Skeletal muscle tissue (tissue), 4 donors: ENCODE results near the gene MRGPRG. TPM values are rescaled to one million over a fixed set of nuclear protein-coding genes. Genes with fewer than 3 reads are reported as not detected.

Source experiments
- H3K27ac ChIP-seq: one replicate; pipeline ENCODE4 v1.7.0; 2013; ENCODE audit warnings: mild to moderate bottlenecking, low read depth, low read length, inconsistent platforms
- H3K27me3 ChIP-seq, 3 donors: one replicate each; pipeline ENCODE4 v1.7.0; 2013; ENCODE audit warnings: low read length in 3 of 3; ENCODE audit not compliant: control insufficient read depth in 3 of 3, insufficient read depth in 3 of 3
- H3K36me3 ChIP-seq, 3 donors: one replicate each; pipeline ENCODE4 v1.7.0; 2013; ENCODE audit warnings: low read length in 3 of 3; ENCODE audit not compliant: control insufficient read depth in 3 of 3, insufficient read depth in 3 of 3
- H3K4me1 ChIP-seq, 3 donors: one replicate each; pipeline ENCODE4 v1.7.0; 2013; ENCODE audit warnings: low read length in 3 of 3, mild to moderate bottlenecking in 3 of 3; ENCODE audit not compliant: control insufficient read depth in 3 of 3, insufficient read depth in 3 of 3
- H3K4me3 ChIP-seq, 3 donors: one replicate each; pipeline ENCODE4 v1.7.0; 2013; ENCODE audit warnings: low read length in 3 of 3
- H3K9ac ChIP-seq, 3 donors: one replicate each; pipeline ENCODE4 v1.7.0; 2013; ENCODE audit warnings: low read length in 3 of 3, mild to moderate bottlenecking in 3 of 3, moderate library complexity in 2 of 3, low read depth in 1 of 3
- H3K9me3 ChIP-seq, 3 donors: one replicate each; pipeline ENCODE4 v1.7.0; 2013; ENCODE audit warnings: low read length in 3 of 3; ENCODE audit not compliant: control insufficient read depth in 3 of 3
- total RNA-seq: library from RNA; depleted of rRNA; stranded (reverse); fragments of >200 nt; gene quantifications from one replicate; pipeline ENCODE4 v1.2.3, GENCODE V29; 2014
- donor health status: Osteomylitis.

The MRGPRG gene
- total RNA-seq, 1 donor from 2014 or later: not detected

DNA sequence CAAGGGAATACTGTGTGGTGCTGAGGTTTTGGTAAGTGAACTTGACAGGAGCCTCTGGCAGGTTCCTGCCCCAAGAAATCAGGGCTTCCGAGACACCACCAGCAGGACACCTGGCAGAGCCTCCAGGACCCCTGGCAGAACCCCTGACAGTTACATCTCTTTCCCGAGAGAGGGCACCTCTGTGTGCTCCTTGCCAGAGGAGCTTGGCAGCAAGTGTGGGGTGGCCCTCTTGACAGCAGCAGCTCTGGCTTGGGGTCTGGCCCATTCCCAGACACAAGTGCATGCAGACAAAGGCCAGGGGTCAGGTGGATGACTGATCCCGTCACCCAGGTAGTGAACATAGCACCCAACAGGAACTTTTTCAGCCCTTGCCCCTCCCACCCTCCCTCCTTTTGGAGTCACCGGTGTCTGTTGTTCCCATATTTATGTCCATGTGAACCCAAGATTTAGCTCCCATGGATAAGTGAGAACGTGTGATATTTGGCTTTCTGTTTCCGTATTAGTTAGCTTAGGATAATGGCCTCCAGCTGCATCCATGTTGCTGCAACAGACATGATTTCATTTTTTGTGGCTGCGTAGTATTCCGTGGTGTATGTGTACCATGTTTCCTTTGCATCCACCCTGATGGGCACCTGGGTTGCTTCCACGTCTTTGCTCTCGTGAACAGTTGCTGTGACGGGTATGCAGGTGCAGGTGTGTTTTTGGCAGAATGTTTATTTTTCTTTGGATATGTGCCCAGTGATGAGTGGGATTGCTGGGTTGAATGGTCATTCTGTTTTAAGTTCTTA lies 32.3 kb downstream of the MRGPRG start:
- no peak overlapping the region for H3K27ac ChIP-seq
- no peaks in the 10 kb centered on the region for H3K27me3 ChIP-seq
- H3K36me3 ChIP-seq: no peaks in the 10 kb centered on the region
- peaks cover 0 to 2% (median 0%) of the 10 kb centered on the region in 3 donors for H3K9me3 ChIP-seq
- no peaks in the 10 kb centered on the region for H3K4me1 ChIP-seq
- no peak overlapping the region for H3K4me3 ChIP-seq
- no peak overlapping the region for H3K9ac ChIP-seq

DNA sequence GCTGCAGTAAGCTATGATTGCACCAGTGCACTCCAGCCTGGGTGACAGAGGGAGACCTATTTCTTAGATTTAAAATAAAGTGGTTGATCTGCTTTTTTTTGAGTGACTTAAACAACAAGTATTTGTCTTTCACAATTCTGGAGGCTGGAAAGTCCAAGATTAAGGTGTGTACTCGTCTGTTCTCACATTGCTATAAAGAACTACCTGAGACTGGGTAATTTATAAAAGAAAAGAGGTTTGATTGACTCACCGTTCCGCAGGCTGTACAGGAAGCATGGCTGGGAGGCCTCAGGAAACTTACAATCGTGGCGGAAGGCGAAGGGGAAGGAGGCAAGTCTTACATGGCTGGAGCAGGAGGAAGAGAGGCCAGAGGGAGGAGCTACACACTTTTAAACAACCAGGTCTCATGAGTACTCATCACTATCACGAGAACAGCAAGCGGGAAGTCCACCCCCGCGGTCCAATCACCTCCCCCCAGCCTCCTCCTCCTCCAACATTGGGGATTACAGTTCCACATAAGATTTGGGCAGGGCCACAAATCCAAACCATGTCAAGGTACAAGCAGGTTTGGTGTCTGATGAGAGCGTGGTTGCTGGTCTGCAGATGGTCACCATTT lies 33.8 kb downstream of the MRGPRG start:
- H3K9ac ChIP-seq: no peak overlapping the region
- H3K36me3 ChIP-seq: no peaks in the 10 kb centered on the region
- no peak overlapping the region for H3K27ac ChIP-seq
- H3K4me1 ChIP-seq: no peaks in the 10 kb centered on the region
- no peaks in the 10 kb centered on the region for H3K27me3 ChIP-seq
- no peaks in the 10 kb centered on the region for H3K9me3 ChIP-seq
- no peak overlapping the region for H3K4me3 ChIP-seq

DNA sequence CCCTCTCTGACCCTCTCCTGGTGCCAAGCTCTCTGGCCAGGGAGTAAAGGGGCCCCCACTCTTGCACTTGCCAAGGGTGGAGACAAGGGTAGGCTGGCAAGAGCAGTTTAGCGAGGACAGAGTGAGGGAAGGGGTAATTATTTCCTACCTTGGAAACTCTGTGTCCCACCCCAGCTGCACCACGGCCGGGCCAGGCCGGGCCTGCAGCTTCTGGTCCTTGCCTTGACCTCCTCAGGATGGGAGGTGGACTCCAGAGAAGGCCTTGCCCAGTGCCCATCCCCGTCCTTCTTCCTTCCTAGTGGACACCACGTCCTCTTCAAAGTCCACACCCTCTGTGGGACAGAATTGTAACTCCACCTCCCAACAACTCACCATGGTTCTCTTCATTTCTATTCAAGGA lies 35.1 kb downstream of the MRGPRG start:
- Histone ChIP-seq H3K4me3 (no peak overlapping the region), H3K27ac (no peak overlapping the region), H3K9me3 (no peaks in the 10 kb centered on the region), H3K36me3 (no peaks in the 10 kb centered on the region), H3K9ac (no peak overlapping the region), H3K4me1 (no peaks in the 10 kb centered on the region), H3K27me3 (no peaks in the 10 kb centered on the region)

DNA sequence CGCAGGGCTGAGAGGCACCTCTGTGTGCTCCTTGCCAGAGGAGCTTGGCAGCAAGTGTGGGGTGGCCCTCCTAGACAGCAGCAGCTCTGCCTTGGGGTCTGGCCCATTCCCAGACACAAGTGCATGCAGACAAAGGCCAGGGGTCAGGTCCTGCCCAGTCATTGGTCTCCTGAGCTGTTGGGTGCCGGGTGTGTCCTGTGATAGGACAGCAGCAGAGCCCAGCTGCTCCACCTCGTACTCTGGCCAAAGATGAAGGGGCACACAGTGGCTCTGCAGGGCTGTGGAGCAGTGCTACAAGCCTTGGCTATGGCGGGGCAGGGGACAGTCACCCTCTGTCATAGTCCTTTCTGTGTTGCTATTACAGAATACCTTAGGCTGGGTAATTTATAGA lies 36.2 kb downstream of the MRGPRG start:
- Histone ChIP-seq H3K4me3 (no peak overlapping the region), H3K9me3 (no peaks in the 10 kb centered on the region), H3K4me1 (no peaks in the 10 kb centered on the region), H3K27me3 (no peaks in the 10 kb centered on the region), H3K36me3 (no peaks in the 10 kb centered on the region), H3K27ac (no peak overlapping the region), H3K9ac (no peak overlapping the region)

DNA sequence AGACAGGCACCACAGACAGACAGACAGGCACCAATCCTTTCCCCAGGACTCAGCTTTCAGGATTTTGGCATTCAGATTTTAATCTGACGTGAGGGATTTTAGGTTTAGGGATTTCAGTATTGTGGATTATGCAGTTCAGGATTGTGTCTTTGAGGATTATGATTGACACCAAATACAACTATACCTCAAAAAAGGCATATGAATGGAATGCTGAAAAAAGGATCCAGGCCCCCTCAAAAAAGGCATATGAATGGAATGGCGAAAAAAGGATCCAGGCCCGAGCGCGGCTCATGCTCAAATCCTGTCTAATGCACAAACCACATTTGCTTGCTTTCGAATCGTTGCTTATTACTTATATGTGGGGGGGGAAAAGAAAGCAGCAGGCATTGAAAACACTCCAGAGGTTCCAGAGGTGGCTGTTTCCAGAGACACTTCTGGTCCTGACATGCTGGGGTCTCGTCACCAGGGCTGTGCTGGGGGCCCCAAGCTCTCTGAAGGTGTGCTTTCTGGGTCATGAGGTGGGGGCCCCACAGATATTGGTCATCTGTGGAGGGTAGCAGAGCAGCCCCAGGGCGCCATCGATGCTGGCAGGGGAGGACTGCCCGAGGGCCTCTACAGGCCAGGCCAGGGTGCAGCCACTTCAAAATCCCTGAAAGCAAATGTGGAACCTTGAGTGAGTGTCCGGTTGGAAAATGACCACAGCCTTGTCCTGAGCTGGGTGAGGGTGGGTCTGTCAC lies 36.7 kb downstream of the MRGPRG start:
- Histone ChIP-seq H3K4me1 (no peaks in the 10 kb centered on the region), H3K4me3 (no peak overlapping the region), H3K9ac (no peak overlapping the region), H3K27me3 (no peaks in the 10 kb centered on the region), H3K27ac (no peak overlapping the region), H3K36me3 (no peaks in the 10 kb centered on the region), H3K9me3 (no peaks in the 10 kb centered on the region)

DNA sequence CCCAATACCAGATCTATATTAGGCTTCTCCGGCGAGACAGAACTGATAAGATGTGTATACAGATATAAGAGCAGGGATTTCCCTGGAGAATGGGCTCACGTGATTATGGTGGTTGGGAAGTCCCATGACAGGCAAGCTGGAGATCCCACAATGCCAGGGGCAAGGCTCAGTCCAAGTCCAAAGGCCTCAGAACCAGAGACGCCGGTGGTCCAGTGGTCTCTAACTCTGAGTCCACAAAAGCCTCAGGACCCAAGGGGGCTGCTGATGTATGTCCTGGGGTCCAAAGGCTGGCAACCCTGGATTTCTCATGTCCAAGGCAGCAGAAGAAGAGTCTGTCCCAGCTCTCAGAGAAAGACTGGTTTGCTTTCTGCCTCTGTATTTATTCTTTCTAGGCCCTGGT lies 37.7 kb downstream of the MRGPRG start:
- H3K9ac ChIP-seq: no peak overlapping the region
- no peaks in the 10 kb centered on the region for H3K9me3 ChIP-seq
- no peaks in the 10 kb centered on the region for H3K27me3 ChIP-seq
- no peaks in the 10 kb centered on the region for H3K4me1 ChIP-seq
- H3K4me3 ChIP-seq: no peak overlapping the region
- H3K27ac ChIP-seq: no peak overlapping the region
- H3K36me3 ChIP-seq: no peaks in the 10 kb centered on the region

DNA sequence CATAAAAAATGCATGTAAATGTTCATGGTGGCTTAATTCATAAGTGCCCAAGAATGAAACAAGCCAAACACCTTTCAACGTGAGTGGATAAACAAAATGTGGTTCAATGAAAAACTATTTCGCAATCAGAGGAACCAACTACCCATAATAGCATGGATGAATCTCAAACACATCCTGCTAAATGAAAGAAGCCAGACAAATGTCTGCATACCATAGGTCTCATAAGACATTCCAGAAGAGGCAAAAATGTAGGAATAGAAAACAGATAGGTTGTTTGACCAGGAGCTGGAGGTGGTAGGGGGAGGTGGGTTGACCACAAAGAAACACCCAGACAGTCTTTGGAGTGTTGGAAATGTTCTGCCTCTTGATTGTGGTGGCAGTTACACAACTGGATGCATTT lies 40.3 kb downstream of the MRGPRG start:
- no peaks in the 10 kb centered on the region for H3K27me3 ChIP-seq
- no peaks in the 10 kb centered on the region for H3K4me1 ChIP-seq
- H3K27ac ChIP-seq: no peak overlapping the region
- H3K9ac ChIP-seq: no peak overlapping the region
- no peaks in the 10 kb centered on the region for H3K36me3 ChIP-seq
- no peaks in the 10 kb centered on the region for H3K9me3 ChIP-seq
- no peak overlapping the region for H3K4me3 ChIP-seq

DNA sequence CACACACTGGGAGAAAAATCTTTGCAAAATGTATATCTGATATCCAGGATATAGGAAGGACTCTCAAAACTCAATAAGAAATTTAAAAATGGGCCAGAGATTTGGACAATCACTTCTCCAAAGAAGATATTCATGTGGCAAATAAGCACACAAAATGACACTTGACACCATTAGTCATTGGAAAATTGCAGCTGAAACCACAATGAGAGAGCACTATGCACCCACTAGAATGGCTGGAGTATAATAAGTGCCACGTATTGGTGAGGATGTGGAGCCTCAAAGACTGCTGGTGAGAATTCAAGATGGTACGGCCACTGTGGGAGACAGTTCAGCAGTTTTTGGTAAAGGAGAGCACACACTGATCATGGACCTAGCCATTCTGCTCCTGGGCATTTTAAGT lies 40.7 kb downstream of the MRGPRG start:
- no peak overlapping the region for H3K27ac ChIP-seq
- H3K4me3 ChIP-seq: no peak overlapping the region
- H3K4me1 ChIP-seq: no peaks in the 10 kb centered on the region
- no peaks in the 10 kb centered on the region for H3K27me3 ChIP-seq
- no peak overlapping the region for H3K9ac ChIP-seq
- no peaks in the 10 kb centered on the region for H3K9me3 ChIP-seq
- H3K36me3 ChIP-seq: no peaks in the 10 kb centered on the region

DNA sequence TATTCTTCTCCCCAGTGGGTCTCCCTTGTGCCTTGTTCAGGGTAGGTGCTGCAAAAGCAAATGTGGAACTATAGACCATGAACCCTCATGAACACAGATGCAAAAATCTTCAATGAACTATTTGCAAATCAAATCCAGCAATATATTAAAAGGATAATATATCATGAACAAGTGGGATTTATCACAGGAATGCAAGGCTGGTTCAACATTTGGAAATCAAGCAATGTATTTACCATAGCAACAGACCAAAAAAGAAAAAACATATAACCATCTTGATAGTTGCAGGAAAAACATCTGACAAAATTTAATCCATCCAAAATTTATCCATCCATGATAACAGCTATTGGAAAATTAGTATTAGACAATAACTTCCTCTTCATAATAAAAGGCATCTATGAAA lies 42.1 kb downstream of the MRGPRG start:
- Histone ChIP-seq H3K36me3 (no peaks in the 10 kb centered on the region), H3K4me1 (no peaks in the 10 kb centered on the region), H3K27me3 (no peaks in the 10 kb centered on the region), H3K9me3 (no peaks in the 10 kb centered on the region), H3K27ac (no peak overlapping the region), H3K4me3 (no peak overlapping the region), H3K9ac (no peak overlapping the region)

DNA sequence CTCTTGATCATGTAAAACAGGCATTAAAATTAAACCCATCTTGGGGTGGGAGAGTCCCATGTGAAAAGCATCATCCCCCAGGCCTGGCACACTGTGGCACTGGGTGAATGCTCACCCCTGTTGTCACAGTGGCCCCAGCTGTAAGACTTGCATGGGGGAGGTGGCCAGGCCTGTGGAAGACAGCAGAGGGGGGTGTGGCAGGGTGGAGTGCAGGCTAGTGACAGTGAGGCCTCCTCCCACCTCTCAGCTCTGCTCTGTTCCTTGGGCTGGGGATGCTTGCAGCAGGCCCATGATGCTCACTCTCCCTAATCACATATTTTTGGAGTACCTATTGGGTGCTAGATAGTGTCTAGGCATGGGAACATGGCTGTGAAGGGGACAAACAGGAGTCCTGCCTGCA lies 43.4 kb downstream of the MRGPRG start:
- H3K9me3 ChIP-seq: no peaks in the 10 kb centered on the region
- H3K27me3 ChIP-seq: no peaks in the 10 kb centered on the region
- H3K36me3 ChIP-seq: no peaks in the 10 kb centered on the region
- H3K27ac ChIP-seq: no peak overlapping the region
- H3K9ac ChIP-seq: no peak overlapping the region
- H3K4me3 ChIP-seq: no peak overlapping the region
- H3K4me1 ChIP-seq: peaks cover 3 to 5% (median 4%) of the 10 kb centered on the region in 3 donors
